BJ (cell line): Measurements from ENCODE around the gene PEX10. TPM values are rescaled to one million over a fixed set of nuclear protein-coding genes. Genes with fewer than 3 reads are reported as not detected.

Experiments
- CTCF ChIA-PET: fragments of 350-600 bp; formaldehyde crosslinking; extraction: SDS; loops from one replicate; lab custom pipeline; 2021; ENCODE audit warnings: antibody characterized with exemption, inconsistent platforms; lab: Yijun Ruan, JAX
- POLR2A ChIA-PET: fragments of 300-600 bp; sonication (Branson Sonifier 250); formaldehyde crosslinking; extraction: SDS; loops from one replicate; lab custom pipeline; 2021; ENCODE audit warnings: antibody characterized with exemption; lab: Charles Lee
- DNase-seq: peaks from one replicate; pipeline ENCODE4 v3.0.0-alpha.2; 2011; ENCODE audit warnings: low read depth
- H3K27me3 ChIP-seq: 2 replicates; pipeline ENCODE4 v1.6.0; 2011; ENCODE audit warnings: low read length; ENCODE audit not compliant: control insufficient read depth, insufficient read depth
- H3K36me3 ChIP-seq: 2 replicates; pipeline ENCODE4 v1.5.1; 2011; ENCODE audit warnings: low read length; ENCODE audit not compliant: control insufficient read depth, insufficient read depth
- H3K4me3 ChIP-seq: 2 replicates; pipeline ENCODE4 v1.5.1; 2011; ENCODE audit warnings: low read depth, mild to moderate bottlenecking, control low read depth, low read length
- polyA plus RNA-seq: library from polyadenylated mRNA; depleted of rRNA; stranded (reverse); fragments of >200 nt; gene quantifications from 2 replicates; pipeline ENCODE4 v1.2.3, GENCODE V29; 2011
- TF ChIP-seq, protein P1 (sequence below): IDR thresholded peaks from 2 replicates; pipeline ENCODE4 v1.5.1; 2011; ENCODE audit warnings: low read depth, mild to moderate bottlenecking, control low read depth, inconsistent platforms, low read length, moderate library complexity; ENCODE audit not compliant: insufficient read depth

PEX10 gene
- polyA plus RNA-seq, 1 experiment, result 23.6 TPM

DNA sequence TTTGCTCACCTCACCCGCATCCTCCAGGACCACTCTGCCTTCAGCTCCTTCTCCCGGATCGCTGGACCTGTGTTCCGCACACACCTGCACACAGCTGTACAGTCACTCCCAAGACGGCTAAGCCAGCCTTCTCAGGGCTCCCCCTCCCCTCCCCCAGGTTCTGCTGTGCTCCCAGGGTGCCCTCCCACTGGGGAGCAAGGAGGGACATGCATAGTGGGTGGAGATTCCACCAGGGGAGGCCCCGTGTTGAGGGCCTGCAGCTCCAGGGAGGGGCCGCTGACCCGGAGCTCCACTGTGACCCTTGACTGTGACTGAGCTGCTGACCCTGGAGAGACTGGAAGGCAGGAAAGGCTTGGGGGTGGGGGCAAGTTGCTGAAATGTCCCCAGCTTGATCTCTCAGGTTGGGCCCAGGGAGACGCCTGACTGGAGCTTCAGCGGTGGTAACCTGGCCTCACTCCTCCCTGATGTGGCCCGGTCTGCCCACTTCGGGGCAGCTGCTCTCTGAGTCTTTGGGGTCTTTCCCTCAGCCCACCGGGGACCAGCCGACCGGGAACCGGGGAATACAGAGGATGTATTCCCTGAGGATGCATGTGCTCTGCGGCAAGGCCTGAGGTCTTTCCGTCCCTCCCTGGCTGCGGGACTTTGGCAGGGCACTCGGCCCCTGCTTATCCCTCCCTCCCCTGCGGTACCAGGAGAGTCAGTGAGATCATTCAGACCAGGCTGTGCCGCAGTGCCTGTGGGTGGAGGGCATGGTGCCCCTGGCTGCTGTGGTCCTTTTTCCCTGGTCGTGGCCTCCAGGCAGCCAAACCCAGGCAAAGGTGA lies 35.1 kb upstream of the PEX10 start:
- H3K36me3 ChIP-seq, result no peaks in the 10 kb centered on the region
- CTCF ChIA-PET, result interaction anchor here (2.0 kb wide), 1 partner anchor 100 kb away, joined by 7 read pairs; no protein-coding TSS in a partner anchor

DNA sequence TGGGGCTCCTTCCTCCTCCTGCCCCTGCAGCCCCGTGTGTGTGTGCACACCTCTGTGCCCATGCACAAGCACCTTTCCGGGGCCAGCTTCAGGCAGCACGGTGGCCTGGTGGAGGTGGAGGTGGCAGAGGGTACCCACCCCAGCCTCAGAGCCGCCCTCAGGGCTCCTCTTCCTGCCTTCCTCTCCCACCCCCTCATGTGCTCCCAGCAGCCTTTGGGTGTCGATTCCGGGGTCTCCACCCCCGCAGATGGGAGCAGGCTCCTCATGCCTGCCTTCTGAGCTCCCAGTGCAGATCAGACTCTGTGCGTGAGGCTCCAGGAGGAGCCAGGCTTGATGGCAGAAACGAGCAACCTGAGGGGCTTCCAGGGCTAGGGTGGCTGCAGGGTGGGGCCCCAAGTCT lies 34.5 kb upstream of the PEX10 start:
- TF ChIP-seq, protein P1, sequence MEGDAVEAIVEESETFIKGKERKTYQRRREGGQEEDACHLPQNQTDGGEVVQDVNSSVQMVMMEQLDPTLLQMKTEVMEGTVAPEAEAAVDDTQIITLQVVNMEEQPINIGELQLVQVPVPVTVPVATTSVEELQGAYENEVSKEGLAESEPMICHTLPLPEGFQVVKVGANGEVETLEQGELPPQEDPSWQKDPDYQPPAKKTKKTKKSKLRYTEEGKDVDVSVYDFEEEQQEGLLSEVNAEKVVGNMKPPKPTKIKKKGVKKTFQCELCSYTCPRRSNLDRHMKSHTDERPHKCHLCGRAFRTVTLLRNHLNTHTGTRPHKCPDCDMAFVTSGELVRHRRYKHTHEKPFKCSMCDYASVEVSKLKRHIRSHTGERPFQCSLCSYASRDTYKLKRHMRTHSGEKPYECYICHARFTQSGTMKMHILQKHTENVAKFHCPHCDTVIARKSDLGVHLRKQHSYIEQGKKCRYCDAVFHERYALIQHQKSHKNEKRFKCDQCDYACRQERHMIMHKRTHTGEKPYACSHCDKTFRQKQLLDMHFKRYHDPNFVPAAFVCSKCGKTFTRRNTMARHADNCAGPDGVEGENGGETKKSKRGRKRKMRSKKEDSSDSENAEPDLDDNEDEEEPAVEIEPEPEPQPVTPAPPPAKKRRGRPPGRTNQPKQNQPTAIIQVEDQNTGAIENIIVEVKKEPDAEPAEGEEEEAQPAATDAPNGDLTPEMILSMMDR, result no peak
- DNase-seq, result no peak
- no peaks in the 10 kb centered on the region for H3K36me3 ChIP-seq
- ChIA-PET POLR2A (no interaction called here), CTCF (interaction anchor here (2.0 kb wide), 1 partner anchor 100 kb away, joined by 7 read pairs; no protein-coding TSS in a partner anchor)
- peaks cover 13% of the 10 kb centered on the region for H3K27me3 ChIP-seq
- no peak overlapping the region for H3K4me3 ChIP-seq

More for the DNA sequence above, 35.1 kb upstream of the PEX10 start:
- Histone ChIP-seq H3K4me3 (no peak overlapping the region), H3K27me3 (peaks cover 11% of the 10 kb centered on the region; the same call in 1 of the 2 replicates)
- TF ChIP-seq, protein P1, result no peak
- POLR2A ChIA-PET, result no interaction called here
- DNase-seq, result no peak

DNA sequence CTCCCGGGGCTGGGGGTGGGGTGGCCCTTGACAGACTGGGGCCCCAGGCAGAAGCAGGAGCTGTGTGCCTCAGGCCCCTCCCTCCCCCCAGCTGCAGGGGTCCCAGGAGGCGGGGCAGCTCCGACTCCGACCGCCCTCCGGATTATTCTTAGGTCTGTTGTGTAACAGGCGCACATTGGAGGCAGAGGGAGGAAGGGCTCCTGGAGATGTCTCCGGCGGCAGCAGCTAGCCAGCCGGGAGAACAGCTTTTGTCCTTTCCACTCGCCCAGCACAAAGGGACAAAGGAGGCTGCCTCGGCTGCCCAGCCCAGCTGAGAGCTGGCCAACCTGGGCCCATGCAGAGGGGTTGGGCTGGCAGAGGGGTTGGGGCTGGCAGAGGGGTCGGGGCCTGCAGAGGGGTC lies 34.0 kb upstream of the PEX10 start:
- TF ChIP-seq, protein P1, result no peak
- ChIA-PET CTCF (interaction anchor here (0.6 to 2.0 kb wide), 2 partner anchors 101 to 151 kb away, joined by 3 to 7 read pairs; no protein-coding TSS in a partner anchor), POLR2A (no interaction called here)
- DNase-seq, result no peak
- Histone ChIP-seq H3K27me3 (peaks cover 13% of the 10 kb centered on the region), H3K4me3 (no peak overlapping the region), H3K36me3 (no peaks in the 10 kb centered on the region)

DNA sequence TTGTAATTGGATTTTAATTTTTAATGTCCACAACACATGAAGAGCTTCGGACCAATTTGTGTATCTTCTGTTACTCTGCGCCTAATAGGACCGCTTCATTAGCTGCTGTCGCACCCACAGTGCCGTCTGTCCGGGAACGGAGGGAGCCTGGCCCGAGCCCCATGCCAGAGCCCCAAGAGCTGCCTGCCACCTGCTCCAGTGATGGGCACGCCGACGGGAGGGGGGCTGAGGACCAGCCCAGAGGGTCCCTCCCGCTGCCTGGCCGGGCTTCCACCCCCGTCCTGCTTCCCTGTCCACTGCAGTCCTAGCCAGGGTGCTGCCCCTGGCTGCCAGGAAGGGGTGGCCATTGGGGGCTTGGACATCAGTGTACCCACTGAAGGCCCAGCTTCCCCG lies 33.5 kb upstream of the PEX10 start:
- Histone ChIP-seq H3K36me3 (no peaks in the 10 kb centered on the region), H3K27me3 (peaks cover 13% of the 10 kb centered on the region), H3K4me3 (no peak overlapping the region)
- ChIA-PET CTCF (interaction anchor here (0.6 to 2.0 kb wide), 2 partner anchors 101 to 152 kb away, joined by 3 to 7 read pairs; no protein-coding TSS in a partner anchor), POLR2A (no interaction called here)
- no peak for DNase-seq
- TF ChIP-seq, protein P1, result no peak

DNA sequence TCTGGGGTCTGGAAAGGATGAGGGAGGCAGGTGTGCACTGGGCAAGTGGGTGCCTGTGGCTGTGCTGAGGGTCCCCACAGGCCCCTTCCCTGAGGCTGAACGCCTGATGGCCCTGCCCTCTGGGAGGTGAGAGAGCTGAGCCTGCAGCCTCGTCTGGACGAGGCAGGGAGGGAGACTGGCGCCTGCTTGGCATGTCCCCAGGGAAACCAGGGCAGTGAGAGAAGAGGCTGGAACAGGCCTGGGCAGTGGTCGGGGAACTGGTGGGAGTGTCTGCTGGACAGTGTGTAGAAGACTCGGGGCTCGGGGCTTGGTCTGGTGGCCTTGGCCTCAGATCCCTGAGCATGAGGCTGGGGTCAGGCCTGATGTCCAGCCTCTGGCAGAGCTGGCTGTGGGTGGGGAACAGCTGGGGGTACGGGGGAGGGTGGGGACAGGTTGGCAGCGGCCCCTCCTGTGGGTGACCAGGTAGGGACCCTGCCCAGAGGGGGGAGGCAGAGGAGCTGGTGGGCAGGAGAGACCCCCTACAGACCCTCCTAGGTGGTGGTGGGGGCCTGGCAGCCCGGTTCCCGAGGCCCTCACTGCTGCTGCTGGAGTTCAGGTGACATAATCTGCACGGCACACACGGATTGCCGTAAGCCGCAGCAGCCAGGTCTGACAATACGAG lies 32.9 kb upstream of the PEX10 start:
- Histone ChIP-seq H3K36me3 (no peaks in the 10 kb centered on the region), H3K4me3 (no peak overlapping the region), H3K27me3 (peaks cover 13% of the 10 kb centered on the region)
- no peak for DNase-seq
- TF ChIP-seq, protein P1, result no peak
- POLR2A ChIA-PET, result no interaction called here
- CTCF ChIA-PET, result interaction anchor here (2.0 kb wide), 1 partner anchor 102 kb away, joined by 7 read pairs; no protein-coding TSS in a partner anchor
